HPDE6-E6E7 (cell line): ENCODE data around the gene CCDC88C.
"Not testable (repeated sequence)": the region's sequence is repeated elsewhere in the genome, so short reads cannot be mapped to it uniquely, and the experiment has no call there.

Experiments
- DNase-seq: peaks from one replicate; pipeline ENCODE4 v3.0.0; 2011; ENCODE audit warnings: missing footprints; ENCODE audit errors: extremely low spot score

Gene CCDC88C, protein sequence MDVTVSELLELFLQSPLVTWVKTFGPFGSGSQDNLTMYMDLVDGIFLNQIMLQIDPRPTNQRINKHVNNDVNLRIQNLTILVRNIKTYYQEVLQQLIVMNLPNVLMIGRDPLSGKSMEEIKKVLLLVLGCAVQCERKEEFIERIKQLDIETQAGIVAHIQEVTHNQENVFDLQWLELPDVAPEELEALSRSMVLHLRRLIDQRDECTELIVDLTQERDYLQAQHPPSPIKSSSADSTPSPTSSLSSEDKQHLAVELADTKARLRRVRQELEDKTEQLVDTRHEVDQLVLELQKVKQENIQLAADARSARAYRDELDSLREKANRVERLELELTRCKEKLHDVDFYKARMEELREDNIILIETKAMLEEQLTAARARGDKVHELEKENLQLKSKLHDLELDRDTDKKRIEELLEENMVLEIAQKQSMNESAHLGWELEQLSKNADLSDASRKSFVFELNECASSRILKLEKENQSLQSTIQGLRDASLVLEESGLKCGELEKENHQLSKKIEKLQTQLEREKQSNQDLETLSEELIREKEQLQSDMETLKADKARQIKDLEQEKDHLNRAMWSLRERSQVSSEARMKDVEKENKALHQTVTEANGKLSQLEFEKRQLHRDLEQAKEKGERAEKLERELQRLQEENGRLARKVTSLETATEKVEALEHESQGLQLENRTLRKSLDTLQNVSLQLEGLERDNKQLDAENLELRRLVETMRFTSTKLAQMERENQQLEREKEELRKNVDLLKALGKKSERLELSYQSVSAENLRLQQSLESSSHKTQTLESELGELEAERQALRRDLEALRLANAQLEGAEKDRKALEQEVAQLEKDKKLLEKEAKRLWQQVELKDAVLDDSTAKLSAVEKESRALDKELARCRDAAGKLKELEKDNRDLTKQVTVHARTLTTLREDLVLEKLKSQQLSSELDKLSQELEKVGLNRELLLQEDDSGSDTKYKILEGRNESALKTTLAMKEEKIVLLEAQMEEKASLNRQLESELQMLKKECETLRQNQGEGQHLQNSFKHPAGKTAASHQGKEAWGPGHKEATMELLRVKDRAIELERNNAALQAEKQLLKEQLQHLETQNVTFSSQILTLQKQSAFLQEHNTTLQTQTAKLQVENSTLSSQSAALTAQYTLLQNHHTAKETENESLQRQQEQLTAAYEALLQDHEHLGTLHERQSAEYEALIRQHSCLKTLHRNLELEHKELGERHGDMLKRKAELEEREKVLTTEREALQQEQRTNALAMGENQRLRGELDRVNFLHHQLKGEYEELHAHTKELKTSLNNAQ (N-terminal part only)

DNA sequence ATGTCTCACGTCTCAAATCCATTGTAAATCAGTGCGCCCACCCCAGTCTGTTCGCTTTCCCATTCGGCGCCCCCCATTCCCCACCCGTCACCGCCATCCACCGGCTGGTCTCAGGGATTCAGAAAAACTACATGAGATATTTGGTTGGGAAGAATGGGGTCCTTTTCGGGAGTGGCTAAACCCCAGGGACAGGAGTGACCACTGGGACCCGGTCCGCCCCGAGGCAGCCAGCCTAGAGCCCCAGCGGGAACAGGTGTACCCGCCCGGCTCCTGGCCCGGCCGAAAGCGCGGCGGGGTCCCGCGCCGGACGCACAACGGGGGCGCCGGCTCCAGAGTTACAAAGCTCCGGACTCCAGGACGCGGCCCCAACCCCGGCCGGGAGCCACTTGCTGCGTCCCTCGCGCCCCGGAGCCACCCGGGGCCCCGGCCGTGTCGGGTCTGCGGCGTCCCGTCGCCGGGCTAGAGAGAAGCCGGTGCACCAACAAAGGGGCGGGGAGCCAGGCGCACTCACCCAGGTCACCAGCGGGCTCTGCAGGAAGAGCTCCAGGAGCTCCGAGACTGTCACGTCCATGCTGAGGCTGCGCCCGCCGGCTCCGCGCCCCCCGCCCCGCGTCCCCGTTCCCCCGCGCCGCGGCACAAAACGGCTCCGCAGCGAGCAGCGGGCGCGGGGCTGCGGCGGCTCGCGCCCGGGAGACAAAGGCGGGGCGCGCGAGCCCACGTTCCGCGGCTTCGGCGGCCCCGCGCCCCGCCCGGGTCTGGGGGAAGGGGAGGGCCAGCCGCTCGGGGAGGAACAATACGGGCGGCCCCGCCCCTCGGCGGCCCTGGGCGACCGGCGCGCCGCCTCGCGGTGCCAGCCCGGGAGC lies at the start of gene CCDC88C:
Gene CCDC88C, minus strand, starts transcription at position 701 of the 863 bp plus-strand sequence. Its CDS starts 130 bp downstream, at position 571.
- DNase-seq, result no peak

DNA sequence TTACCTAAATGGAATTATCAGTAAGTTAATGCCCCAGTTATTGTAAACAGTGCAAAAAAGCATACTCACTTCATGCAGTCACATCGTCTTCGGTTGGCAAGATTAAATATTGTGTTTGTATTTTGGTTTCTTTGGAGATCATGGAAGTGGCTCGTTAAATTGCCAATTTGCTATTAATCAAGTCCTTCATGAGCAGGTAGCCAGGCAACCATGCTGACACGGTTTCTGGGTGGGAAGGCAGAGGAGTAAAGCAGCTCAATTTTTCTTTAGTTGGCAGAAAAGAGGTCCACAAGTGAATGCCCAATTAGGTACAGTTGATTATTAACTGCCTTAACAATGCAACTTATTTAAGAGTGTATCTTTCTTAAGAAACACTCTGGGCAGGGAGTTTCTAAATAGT lies 48.6 kb upstream of the CCDC88C start:
- DNase-seq, result no peak

DNA sequence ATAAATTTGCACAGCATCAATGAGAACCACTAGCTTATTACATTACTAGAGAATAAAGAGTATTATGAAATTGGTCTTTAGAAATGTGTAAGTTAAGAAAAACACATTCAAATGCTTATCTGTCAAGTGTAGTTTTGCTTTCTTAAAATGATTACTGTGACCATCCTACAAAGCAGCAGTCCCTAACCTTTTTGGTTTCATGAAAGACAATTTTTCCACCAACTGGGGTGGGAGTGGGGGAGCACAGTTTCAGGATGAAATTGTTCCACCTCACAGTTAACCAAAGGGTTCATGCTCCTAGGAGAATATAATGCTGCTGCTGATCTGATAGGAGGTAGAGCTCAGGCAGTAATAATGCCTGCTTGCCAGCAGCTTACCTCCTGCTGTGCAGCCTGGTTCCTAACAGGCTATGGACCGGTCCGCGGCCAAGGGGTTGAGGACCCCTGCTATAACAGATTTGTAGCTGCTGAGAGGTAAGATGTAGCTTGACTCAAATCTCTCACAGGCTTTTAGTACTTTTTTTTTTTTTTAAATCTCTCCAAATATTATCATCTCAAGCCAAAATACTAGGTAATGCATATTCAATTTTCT lies 47.1 kb upstream of the CCDC88C start:
- DNase-seq, result no peak

DNA sequence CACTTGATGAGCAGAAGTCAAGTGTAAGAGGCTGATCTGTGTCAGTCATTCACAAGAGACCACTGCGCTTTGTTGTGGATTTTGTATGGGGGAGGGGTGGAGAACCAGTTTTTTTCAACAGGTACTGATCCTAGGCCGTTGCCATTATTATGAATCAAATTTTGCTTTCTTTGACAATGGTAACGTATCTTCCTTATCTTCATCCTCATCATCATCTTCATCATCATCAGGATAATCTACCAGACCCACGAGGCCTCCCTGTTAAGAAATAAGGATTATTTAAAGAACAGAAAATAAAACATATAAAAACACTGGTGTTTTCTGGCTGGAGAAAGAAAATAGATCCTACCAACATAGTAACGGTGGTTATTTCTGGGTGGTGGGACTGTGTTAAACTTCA lies 41.0 kb upstream of the CCDC88C start:
- no peak for DNase-seq

DNA sequence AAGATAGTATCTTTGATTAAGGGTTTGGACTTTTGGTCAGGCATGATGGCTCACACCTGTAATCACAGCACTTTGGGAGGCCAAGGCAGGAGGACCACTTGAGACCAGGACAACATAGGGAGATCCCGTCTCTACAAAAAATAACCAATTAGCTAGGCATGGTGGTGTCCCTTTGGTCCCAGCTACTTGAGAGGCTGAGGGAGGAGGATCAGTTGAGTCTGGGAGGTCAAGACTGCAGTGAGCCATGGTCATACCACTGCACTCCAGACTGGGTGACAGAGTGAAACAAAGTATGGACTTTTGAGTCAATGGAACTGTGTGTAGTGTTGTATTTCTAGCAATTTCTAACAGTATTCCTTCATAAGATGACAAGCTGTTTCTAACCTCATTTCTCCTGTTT lies 38.7 kb upstream of the CCDC88C start:
- DNase-seq, result no peak

DNA sequence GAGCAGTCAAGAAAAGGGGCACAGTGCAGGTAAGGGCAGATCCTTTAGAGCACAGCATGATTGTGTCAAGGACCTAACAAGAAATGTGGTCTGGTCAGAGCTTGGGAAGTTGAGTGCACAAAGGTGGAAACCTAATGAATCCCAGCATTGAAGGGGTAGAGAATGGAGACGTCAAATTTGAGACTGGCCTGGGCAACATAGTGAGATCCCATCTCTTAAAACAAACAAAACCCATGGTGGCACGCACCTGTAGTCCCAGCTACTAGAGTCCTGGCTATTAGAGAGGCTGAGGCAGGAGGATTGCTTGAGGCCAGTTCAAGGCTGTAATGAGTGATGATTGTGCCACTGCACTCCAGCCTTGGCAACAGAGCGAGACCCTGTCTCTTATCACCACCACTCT lies 37.0 kb upstream of the CCDC88C start:
- no peak for DNase-seq

DNA sequence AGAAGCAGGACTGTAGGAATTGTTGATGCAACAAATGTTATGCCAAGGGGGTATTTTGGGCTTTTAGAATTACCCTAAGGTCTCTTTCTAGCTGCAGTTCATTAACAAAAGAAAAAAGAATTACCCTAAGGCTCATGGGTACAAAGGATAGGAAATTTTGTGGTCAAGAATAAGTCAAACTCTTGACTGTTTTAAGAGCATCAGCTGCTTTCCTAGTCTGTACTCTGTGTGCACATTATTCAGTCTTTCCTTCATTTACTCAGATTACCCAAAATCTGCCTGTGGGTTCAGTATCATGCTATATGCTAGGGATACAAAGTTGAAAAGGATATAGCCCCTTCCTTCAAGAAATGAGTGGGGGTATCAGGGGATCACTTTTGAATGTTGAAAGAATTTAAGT lies 36.5 kb upstream of the CCDC88C start:
- no peak for DNase-seq

DNA sequence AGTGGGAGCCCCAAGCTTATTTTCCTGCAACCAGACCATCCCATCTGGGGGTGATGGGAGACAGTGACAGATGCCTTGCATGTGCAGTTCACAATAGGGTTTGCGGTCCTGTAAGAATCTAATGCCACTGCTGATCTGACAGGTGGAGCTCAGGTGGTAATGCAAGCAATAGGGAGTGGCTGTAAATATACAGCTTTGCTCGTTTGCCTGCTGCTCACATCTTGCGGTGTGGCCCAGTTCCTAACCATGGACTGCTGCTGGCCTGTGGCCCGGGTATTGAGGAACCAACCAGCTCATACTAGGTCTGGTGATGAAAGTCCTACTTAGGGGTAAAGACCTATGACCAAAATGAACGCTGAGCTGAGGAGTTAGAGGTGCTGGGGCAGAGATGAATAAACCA lies 36.1 kb upstream of the CCDC88C start:
- no peak for DNase-seq

DNA sequence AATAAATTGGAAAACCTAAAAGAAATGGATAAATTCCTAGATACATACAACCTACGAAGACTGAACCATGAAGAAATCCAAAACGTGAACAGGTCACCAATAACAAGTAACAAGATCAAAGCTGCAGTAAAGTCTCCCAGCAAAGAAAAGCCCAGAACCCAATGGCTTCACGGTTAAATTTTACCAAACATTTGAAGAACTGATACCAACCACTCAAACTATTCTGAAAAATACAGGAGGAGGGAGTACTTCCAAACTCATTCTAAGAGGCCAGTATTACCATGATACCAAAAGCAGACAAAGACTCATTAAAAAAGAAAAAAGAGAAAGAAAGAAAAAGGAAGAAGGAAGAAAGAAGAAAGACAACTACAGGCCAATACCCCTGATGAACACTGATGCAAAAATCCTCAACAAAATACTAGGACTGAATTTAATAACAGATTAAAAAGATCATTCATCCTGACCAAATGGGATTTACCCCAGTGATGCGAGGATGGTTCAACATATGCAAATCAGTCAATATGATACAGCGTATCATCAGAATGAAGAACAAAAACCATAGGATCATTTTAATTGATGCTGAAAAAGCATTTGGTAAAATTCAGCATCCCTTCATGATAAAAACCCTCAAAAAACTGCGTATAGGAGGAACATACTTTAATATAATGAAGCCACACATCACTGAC lies 26.9 kb upstream of the CCDC88C start:
- no peak for DNase-seq

DNA sequence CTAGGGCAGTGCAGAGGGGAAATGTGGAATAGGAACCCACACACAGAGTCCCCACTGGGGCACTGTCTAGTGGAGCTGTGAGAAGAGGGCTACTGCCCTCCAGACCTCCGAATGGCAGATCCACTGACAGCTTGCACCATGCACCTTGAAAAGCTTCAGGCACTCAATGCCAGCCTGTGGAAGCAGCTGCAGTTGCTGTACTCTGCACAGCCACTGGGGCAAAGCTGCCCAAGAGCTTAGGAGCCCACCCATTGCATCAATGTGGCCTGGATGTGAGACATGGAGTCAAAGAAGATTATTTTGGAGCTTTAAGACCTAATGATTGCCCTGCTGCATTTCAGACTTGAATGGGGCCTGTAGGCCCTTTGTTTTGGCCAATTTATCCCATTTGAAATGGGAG lies 21.7 kb upstream of the CCDC88C start:
- no peak for DNase-seq

DNA sequence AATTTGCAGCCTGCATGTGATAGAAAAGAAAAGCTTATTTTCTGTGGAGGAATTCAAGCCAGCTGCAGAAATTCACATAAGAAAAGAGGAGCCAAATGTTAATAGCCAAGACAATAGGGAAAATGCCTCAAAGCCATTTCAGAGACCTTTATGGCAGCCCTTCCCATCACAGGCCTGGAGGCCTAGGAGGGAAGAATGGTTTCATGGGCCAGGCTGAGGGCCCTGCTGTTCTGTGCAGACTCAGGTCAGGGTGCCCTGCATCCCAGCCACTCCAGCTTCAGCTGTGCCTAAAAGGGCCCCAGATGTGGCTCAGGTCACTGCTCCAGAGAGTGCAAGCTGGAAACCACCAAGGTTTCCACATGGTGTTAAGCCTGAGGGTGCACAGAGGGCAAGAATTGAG lies 21.2 kb upstream of the CCDC88C start:
- DNase-seq, result no peak

DNA sequence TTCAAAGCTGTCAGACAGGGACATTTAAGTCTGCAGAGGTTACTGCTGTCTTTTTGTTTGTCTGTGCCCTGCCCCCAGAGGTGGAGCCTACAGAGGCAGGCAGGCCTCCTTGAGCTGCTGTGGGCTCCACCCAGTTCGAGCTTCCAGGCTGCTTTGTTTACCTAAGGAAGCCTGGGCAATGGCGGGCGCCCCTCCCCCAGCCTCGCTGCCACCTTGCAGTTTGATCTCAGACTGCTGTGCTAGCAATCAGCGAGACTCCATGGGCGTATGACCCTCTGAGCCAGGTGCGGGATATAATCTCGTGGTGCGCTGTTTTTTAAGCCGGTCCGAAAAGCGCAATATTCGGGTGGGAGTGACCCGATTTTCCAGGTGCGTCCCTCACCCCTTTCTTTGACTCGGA lies 18.6 kb upstream of the CCDC88C start:
- DNase-seq, result not testable (repeated sequence)

DNA sequence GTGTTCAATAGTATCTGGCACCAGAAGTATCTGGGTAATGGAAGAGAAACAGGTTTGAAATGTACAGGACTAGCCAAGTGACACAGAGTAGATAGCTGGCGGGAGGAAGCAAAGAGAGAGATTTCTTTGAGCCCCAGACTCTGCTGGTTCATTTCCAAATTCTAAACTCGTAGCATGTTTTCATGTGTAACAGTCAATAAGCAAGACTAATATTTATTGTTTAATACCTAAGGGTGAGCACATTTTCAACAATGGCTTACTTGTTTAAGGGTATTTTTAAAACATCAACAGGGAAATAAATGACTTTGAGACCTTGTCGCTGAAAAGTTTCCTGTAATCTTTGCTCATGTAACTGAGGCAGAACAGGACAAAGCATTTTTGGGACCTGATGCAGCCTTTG lies 11.8 kb upstream of the CCDC88C start:
- no peak for DNase-seq

DNA sequence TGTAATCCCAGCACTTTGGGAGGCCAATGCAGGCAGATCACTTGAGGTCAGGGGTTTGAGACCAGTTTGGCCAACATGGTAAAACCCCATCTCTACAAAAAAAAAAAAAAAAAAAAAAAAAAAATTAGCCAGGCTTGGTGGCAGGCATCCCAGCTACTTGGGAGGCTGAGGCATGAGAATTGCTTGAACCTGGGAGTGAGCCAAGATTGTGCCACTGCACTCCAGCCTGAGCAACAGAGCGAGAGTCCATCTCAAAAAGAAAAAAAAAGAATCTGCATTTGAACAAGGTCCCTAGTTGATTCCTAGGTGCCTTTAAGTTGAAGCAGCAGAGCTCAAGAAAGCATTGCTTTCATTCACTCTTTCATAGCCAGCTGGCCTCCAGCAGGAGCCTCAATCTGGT lies 11.3 kb upstream of the CCDC88C start:
- DNase-seq, result not testable (repeated sequence)

DNA sequence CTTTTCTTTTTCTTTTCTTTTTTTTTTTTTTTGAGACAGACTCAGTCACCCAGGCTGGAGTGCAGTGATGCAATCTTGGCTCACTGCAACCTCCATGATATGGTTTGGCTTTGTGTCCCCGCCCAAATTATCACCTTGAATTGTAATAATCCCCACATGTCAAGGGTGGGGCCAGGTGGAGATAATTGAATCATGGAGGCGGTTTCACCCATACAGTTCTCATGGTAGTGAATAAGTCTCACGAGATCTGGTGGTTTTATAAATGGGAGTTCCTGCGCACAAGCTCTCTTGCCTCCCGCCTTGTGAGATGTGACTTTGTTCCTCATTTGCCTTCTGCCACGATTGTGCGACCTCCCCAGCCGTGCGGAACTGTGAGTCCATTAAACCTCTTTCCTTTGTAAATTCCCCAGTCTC lies 7.9 kb upstream of the CCDC88C start:
- DNase-seq, result not testable (repeated sequence)

DNA sequence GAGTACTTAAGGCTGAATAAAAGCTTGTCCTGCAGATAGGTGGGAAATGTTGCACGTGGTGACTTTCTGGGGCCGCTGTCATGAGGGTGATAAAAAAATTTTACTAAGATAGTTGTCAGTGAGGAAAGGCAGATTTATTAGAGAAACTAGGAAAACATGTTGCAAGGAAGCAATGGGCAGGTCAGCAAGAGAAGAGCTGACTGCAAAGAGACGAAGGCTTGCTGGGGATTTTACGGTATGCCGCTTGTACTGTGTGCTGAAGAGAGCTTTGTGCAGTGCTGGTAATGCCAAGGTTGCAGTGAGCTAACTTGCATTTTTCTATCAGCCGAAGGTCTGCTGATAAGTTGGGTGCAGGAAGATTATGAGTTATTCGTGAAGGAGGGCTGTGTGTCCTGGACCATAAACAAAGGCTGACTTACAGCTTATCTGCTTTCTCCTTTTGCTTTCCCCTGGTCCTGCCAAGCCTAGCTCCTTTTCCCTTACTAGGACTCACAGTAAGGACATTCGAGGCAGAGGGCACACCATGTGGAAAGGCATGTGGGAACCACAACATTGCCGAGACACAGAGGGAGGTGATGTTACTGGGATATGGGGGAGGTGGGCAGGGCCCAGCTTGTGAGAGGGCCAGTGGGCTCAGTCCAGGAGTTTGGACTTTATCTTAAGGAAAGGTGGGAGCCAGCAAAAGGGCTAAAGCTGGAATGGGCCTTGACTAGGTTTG lies 7.4 kb upstream of the CCDC88C start:
- no peak for DNase-seq

DNA sequence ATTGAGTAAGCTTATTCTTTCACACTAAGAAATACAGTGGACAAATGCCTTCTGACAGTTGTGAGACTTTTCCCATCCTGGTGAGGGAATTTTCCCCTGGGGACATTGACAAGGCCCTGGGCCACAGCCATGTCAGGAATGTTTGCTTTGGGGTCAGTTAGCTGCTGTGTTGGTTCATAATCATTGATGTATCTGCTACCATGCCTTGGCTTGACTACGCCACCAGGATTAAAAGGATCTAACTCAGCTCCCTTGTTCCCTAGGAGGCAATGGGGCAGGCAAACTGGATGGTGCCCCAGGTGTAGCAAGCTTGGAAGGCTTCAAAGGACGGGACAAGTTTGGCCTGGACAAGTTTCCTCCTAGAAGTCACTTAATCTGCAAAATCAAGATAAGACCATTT lies 3.1 kb upstream of the CCDC88C start:
- no peak for DNase-seq

DNA sequence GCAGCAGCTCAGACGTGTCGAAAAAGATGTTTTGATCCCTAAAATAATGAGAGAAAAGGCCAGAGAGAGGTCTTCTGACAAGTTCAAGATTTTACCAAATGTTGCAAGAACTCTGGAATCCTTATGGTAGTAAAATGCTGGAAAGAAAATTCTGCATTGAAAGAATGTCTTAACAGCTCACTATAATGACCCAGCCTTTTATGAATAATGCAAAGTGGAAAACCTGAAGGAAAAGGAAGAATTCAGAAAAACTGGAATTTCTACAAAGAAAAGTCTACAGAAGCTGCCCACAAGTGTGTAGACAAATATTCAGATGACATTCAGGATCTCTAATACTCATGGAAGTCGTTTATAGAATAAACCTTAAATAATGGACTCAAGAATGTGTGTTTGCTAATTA lies 1.8 kb upstream of the CCDC88C start:
- no peak for DNase-seq

DNA sequence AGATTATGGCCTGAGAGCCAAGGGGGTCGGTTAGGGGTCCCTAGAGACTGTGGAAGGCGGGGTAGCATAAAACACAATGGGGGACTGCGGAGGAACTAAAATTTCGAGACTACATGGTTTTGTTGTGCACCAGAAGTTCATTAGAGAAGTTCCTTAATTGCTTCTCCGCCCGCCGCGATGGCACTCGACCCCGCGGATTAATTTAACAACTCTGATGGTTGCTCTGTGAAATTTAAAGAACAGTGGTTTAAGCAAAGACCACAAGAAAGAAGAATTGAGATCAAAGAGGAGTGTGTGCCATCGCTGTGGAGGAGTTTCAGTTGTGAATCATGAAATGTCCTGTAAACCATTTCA lies 1.4 kb upstream of the CCDC88C start:
- no peak for DNase-seq
